ENCODE data around the gene BRINP1.

DNA sequence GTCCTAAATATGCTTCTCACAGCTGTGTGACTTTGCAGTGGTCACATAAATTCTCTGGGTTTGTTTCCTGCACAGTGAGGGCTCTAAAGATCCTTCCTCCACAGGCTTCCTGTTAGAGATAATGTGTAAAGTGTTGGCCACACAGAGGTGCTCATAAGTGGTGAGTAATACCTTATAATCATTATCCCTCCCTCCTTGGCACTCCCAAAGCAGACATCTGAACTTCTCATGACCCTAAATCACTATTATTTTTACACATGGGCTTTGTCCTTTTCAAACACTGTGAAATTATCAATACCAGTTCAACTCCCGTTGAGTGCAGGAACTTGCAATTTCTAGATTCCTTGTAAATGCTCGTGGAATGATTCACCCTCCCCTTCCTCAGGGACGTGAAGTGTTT is 100.2 kb downstream of the BRINP1 start:
- TF ChIP-seq, protein P1, sequence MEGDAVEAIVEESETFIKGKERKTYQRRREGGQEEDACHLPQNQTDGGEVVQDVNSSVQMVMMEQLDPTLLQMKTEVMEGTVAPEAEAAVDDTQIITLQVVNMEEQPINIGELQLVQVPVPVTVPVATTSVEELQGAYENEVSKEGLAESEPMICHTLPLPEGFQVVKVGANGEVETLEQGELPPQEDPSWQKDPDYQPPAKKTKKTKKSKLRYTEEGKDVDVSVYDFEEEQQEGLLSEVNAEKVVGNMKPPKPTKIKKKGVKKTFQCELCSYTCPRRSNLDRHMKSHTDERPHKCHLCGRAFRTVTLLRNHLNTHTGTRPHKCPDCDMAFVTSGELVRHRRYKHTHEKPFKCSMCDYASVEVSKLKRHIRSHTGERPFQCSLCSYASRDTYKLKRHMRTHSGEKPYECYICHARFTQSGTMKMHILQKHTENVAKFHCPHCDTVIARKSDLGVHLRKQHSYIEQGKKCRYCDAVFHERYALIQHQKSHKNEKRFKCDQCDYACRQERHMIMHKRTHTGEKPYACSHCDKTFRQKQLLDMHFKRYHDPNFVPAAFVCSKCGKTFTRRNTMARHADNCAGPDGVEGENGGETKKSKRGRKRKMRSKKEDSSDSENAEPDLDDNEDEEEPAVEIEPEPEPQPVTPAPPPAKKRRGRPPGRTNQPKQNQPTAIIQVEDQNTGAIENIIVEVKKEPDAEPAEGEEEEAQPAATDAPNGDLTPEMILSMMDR (IDR thresholded peaks at IDR 0.05): no peak
- no peak for TF ChIP-seq ZFX (IDR thresholded peaks at IDR 0.05; ENCODE audit: borderline replicate concordance)
